Astrocyte (in vitro differentiated cells and primary cell): ENCODE results near the gene NFU1.

ENCODE experiments used
- EZH2 ChIP-seq: IDR thresholded peaks from 2 replicates; pipeline ENCODE4 v1.6.1; 2012; ENCODE audit warnings: mild to moderate bottlenecking, low read length, inconsistent platforms; ENCODE audit not compliant: insufficient read depth
- TF ChIP-seq, protein P1 (sequence below): IDR thresholded peaks from 2 replicates; pipeline ENCODE4 v1.5.1; 2011; ENCODE audit warnings: low read depth, mild to moderate bottlenecking, inconsistent platforms, low read length, moderate library complexity; ENCODE audit not compliant: insufficient read depth

DNA sequence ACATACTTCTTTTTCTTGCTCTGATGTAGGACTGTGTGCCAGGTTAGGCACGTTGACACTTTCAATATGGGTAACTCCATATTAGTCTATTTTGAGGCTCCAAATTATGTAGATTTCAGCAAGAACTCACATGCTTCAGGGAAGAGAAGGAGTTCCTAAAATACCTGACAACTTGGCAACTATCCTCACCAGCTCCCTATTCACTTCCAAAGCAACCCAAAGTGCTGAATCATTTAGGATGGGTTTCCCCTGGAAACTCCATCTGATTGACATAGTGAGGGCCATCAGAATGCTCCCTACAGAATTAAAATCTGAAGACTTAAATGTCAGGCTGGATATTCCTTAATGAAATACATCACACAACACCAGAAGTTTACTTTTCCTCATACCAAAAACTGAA lies 32.5 kb upstream of the NFU1 start:
- TF ChIP-seq, protein P1, sequence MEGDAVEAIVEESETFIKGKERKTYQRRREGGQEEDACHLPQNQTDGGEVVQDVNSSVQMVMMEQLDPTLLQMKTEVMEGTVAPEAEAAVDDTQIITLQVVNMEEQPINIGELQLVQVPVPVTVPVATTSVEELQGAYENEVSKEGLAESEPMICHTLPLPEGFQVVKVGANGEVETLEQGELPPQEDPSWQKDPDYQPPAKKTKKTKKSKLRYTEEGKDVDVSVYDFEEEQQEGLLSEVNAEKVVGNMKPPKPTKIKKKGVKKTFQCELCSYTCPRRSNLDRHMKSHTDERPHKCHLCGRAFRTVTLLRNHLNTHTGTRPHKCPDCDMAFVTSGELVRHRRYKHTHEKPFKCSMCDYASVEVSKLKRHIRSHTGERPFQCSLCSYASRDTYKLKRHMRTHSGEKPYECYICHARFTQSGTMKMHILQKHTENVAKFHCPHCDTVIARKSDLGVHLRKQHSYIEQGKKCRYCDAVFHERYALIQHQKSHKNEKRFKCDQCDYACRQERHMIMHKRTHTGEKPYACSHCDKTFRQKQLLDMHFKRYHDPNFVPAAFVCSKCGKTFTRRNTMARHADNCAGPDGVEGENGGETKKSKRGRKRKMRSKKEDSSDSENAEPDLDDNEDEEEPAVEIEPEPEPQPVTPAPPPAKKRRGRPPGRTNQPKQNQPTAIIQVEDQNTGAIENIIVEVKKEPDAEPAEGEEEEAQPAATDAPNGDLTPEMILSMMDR: no peak
- no peak for TF ChIP-seq EZH2
